ENCODE results near the gene CD28. TPM values are rescaled to one million over a fixed set of nuclear protein-coding genes. Genes with fewer than 3 reads are reported as not detected.
A peak's percentile ranks its signal among the peaks of the same experiment; 100 is the strongest.

Gene CD28
- total and polyA plus RNA-seq, 2 donors from 2014 or later = 0.37 to 4.7 TPM

DNA sequence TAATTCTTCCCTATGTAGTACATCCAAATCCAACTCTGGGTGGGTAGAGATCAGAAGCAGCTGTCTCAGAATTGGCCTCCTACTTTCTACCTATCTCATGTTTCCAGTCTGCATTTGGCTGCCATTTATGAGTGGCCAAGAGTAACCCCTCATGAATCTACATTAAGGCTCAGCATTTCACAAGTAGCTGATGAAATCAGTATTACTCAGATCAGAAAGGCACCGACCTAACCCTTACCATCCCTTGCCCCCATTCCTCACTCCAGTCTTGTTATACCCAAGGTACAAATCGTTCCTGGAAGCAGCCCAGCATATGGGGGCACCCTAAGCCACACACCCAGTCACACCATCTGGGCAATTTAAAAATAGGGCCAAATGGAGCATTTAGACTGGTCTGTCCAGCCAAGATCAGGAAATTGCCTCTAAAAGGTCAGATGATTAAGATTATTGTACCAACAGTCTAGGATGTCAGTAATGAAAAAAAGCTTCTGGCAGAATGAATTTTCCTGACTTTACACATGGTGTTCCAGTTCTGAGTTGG, 37.1 kb downstream of the CD28 start:
- Histone ChIP-seq H3K27me3 (ENCODE audit: control insufficient read depth, insufficient read depth, low read length) (no peaks in the 10 kb centered on the region), H3K36me3 (ENCODE audit: control insufficient read depth in 2 of 3, insufficient read depth in 3 of 3, low read length in 3 of 3) (no peaks in the 10 kb centered on the region), H3K27ac (ENCODE audit: low read depth in 2 of 2, low read length in 2 of 2) (no peak overlapping the region), H3K4me3 (ENCODE audit: low read length in 3 of 3) (no peak overlapping the region), H3K9ac (ENCODE audit: low read length in 3 of 3) (no peak overlapping the region), H3K4me1 (ENCODE audit: control insufficient read depth in 2 of 3, insufficient read depth in 2 of 3, low read depth in 1 of 3, low read length in 3 of 3) (no peaks in the 10 kb centered on the region), H3K9me3 (ENCODE audit: control insufficient read depth in 2 of 3, insufficient read depth in 1 of 3, low read length in 3 of 3) (no peaks in the 10 kb centered on the region)
- DNase-seq (no peak), FAIRE-seq (no peak)
- intact Hi-C loops (cut with DNase I) = no loop called here
- TF ChIP-seq, protein P1, sequence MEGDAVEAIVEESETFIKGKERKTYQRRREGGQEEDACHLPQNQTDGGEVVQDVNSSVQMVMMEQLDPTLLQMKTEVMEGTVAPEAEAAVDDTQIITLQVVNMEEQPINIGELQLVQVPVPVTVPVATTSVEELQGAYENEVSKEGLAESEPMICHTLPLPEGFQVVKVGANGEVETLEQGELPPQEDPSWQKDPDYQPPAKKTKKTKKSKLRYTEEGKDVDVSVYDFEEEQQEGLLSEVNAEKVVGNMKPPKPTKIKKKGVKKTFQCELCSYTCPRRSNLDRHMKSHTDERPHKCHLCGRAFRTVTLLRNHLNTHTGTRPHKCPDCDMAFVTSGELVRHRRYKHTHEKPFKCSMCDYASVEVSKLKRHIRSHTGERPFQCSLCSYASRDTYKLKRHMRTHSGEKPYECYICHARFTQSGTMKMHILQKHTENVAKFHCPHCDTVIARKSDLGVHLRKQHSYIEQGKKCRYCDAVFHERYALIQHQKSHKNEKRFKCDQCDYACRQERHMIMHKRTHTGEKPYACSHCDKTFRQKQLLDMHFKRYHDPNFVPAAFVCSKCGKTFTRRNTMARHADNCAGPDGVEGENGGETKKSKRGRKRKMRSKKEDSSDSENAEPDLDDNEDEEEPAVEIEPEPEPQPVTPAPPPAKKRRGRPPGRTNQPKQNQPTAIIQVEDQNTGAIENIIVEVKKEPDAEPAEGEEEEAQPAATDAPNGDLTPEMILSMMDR (IDR thresholded peaks at IDR 0.05; ENCODE audit: borderline replicate concordance, extremely low read depth, insufficient read depth) = no peak

DNA sequence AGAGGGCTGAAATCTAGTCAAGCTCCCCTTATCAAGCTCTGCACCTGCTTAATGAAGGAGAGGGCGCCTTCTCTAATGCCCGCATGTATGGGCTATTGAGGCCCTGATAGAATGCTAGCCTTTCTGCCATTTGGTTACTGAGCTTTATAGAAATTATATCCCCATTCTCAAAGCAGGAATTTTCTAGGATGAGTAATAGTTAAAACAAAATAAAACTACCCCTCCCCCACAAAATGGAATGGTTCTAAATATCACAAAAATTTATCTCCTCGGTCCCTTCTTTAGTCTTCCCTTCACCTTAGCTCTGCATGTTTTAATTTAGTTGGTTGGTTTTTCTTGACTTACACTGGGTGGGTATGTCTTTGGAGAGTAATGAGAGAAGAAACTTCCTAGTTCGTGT, 37.7 kb downstream of the CD28 start:
- FAIRE-seq = no peak
- no peak overlapping the region for H3K9ac ChIP-seq (ENCODE audit: low read length in 3 of 3)
- H3K4me1 ChIP-seq (ENCODE audit: control insufficient read depth in 2 of 3, insufficient read depth in 2 of 3, low read depth in 1 of 3, low read length in 3 of 3) = no peaks in the 10 kb centered on the region
- no peak overlapping the region for H3K4me3 ChIP-seq (ENCODE audit: low read length in 3 of 3)
- DNase-seq = no peak
- intact Hi-C loops (cut with DNase I) = no loop called here
- H3K9me3 ChIP-seq (ENCODE audit: control insufficient read depth in 2 of 3, insufficient read depth in 1 of 3, low read length in 3 of 3) = no peaks in the 10 kb centered on the region
- TF ChIP-seq, protein P1 (IDR thresholded peaks at IDR 0.05; ENCODE audit: borderline replicate concordance, extremely low read depth, insufficient read depth) = no peak
- no peaks in the 10 kb centered on the region for H3K27me3 ChIP-seq (ENCODE audit: control insufficient read depth, insufficient read depth, low read length)
- H3K27ac ChIP-seq (ENCODE audit: low read depth in 2 of 2, low read length in 2 of 2) = no peak overlapping the region
- H3K36me3 ChIP-seq (ENCODE audit: control insufficient read depth in 2 of 3, insufficient read depth in 3 of 3, low read length in 3 of 3) = no peaks in the 10 kb centered on the region

DNA sequence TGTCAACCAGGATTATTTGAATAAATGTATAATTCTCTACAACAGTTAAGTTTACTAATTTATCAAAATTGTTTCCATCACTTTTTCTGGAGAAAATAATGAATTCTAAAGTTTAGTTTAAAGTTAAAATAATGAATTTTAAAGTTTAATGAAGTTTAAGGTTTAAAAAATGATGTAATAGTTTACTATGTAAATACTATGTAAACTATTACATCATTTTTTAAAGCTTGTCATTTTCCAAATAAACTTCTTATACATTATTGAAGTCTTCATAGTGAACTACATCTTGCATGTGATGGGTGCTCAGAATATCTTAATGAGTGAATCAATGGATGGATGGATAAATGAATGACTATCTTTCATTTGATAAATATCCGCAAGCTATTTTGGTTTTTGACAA, 38.8 kb downstream of the CD28 start:
- Histone ChIP-seq H3K9me3 (ENCODE audit: control insufficient read depth in 2 of 3, insufficient read depth in 1 of 3, low read length in 3 of 3) (no peaks in the 10 kb centered on the region), H3K27me3 (ENCODE audit: control insufficient read depth, insufficient read depth, low read length) (no peaks in the 10 kb centered on the region), H3K9ac (ENCODE audit: low read length in 3 of 3) (no peak overlapping the region), H3K4me1 (ENCODE audit: control insufficient read depth in 2 of 3, insufficient read depth in 2 of 3, low read depth in 1 of 3, low read length in 3 of 3) (no peaks in the 10 kb centered on the region), H3K4me3 (ENCODE audit: low read length in 3 of 3) (no peak overlapping the region), H3K36me3 (ENCODE audit: control insufficient read depth in 2 of 3, insufficient read depth in 3 of 3, low read length in 3 of 3) (no peaks in the 10 kb centered on the region), H3K27ac (ENCODE audit: low read depth in 2 of 2, low read length in 2 of 2) (no peak overlapping the region)
- TF ChIP-seq, protein P1 (IDR thresholded peaks at IDR 0.05; ENCODE audit: borderline replicate concordance, extremely low read depth, insufficient read depth) = no peak
- DNase-seq (no peak), FAIRE-seq (peak; percentile 82)
- intact Hi-C loops (cut with DNase I) = no loop called here

Measured in kidney (tissue), 14 donors.